Femur (tissue), 1 donor: ENCODE data around the gene RFX5.
A peak's percentile ranks its signal among the peaks of the same experiment; 100 is the strongest.

Source experiments
- DNase-seq: peaks from one replicate; pipeline ENCODE4 v3.0.0-alpha.2; 2017

The RFX5 gene

GRCh38 chr1:151315565-151316235, 31.4 kb downstream of the RFX5 start:
- no peak for DNase-seq

- DNase-seq, result peak; percentile 71
Observed at GRCh38 chr1:151314137-151314875, 32.7 kb downstream of the RFX5 start.

GRCh38 chr1:151313501-151313900, 33.6 kb downstream of the RFX5 start:
- DNase-seq, result no peak

GRCh38 chr1:151312826-151313225, 34.2 kb downstream of the RFX5 start:
- DNase-seq, result no peak

- no peak for DNase-seq
Observed at GRCh38 chr1:151312411-151312810, 34.6 kb downstream of the RFX5 start.

- DNase-seq, result no peak
Observed at GRCh38 chr1:151311589-151312331, 35.3 kb downstream of the RFX5 start.

GRCh38 chr1:151311011-151311410, 36.0 kb downstream of the RFX5 start:
- DNase-seq, result no peak

- DNase-seq, result peak; percentile 58
Observed at GRCh38 chr1:151309811-151310323, 37.2 kb downstream of the RFX5 start.

GRCh38 chr1:151294742-151295462, 52.1 kb downstream of the RFX5 start:
- DNase-seq, result no peak

- no peak for DNase-seq
Observed at GRCh38 chr1:151293093-151293492, 54.0 kb downstream of the RFX5 start.

- no peak for DNase-seq
Observed at GRCh38 chr1:151292207-151293030, 54.6 kb downstream of the RFX5 start.

- no peak for DNase-seq
Observed at GRCh38 chr1:151290709-151291303, 56.2 kb downstream of the RFX5 start.
